ENCODE results near the gene EVL. TPM values are rescaled to one million over a fixed set of nuclear protein-coding genes. Genes with fewer than 3 reads are reported as not detected.
A peak's percentile ranks its signal among the peaks of the same experiment; 100 is the strongest.

The EVL gene
- total RNA-seq, 4 donors from 2014 or later, result 24.2 to 40.1 (median 29.8) TPM

DNA sequence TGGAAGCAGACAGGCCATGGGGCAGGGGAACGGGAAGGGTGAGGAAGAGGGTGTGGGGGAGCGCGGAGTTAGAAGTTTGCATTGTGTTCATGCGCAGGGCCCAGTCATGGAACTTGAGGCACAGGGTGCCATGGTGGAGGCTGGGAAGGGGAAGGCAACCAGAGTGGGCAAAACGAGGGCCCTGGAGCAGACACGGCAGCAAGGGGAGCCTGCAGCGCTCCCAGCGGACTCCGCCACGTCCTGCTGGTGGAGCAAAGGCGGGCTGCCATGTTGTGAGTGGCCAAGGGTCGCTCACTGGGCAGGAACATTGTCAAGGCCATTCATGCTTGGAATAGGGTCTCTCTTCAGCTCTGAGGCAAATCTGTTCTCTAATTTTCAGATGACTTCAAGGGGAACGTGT is 73.7 kb downstream of the EVL start:
- 91 to 92% methylated on average over 13 of the region's 13 CpGs for whole genome bisulfite sequencing, 2 donors
- H3K36me3 ChIP-seq, result no peaks in the 10 kb centered on the region

DNA sequence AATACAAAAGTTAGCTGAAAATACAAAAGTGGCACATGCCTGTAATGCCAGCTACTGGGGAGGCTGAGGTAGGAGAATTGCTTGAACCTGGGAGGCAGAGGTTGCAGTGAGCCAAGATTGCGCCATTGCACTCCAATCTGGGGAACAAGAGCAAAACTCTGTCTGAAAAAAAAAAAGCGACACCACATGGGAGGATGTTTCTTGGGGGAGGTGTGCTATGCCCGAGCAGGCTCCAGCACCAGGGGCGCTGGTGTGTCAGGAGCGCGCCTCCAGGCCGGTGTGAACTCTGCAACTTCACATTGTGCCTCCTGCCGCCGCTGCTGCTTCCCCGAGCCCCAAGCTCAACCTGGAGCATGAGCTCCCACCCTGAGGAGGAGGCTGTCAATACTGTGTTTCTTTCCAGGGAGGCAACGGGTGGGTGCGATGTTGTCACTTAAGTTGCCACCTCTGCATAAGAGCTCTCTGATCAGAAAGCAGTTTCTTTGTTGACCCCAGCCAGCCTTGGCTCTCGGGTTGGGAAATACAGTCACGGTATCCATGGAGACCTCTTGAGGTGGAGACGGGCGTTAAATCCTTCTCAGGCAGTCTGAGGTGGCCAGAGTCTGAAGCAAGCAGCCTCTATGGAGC is 75.3 kb downstream of the EVL start:
- H3K36me3 ChIP-seq, result no peaks in the 10 kb centered on the region
- DNase-seq, result peak; percentile 76 to 79
- intact Hi-C loops (cut with DNase I), result no loop called here
- no peaks in the 10 kb centered on the region for H3K9me3 ChIP-seq
- peak overlapping the region in 2 of 3 donors; percentile 20 to 30 for H3K27ac ChIP-seq
- WGBS, 2 donors, result 27 to 55% methylated on average over 11 to 15 of the region's 16 CpGs
- H3K4me3 ChIP-seq (replicated peaks in 1 of 3), result no peak overlapping the region
- H3K4me1 ChIP-seq, result peaks cover 21 to 33% of the 10 kb centered on the region in 2 donors
- no peak for TF ChIP-seq POLR2A (IDR thresholded peaks at IDR 0.05)
- TF ChIP-seq, protein P1, sequence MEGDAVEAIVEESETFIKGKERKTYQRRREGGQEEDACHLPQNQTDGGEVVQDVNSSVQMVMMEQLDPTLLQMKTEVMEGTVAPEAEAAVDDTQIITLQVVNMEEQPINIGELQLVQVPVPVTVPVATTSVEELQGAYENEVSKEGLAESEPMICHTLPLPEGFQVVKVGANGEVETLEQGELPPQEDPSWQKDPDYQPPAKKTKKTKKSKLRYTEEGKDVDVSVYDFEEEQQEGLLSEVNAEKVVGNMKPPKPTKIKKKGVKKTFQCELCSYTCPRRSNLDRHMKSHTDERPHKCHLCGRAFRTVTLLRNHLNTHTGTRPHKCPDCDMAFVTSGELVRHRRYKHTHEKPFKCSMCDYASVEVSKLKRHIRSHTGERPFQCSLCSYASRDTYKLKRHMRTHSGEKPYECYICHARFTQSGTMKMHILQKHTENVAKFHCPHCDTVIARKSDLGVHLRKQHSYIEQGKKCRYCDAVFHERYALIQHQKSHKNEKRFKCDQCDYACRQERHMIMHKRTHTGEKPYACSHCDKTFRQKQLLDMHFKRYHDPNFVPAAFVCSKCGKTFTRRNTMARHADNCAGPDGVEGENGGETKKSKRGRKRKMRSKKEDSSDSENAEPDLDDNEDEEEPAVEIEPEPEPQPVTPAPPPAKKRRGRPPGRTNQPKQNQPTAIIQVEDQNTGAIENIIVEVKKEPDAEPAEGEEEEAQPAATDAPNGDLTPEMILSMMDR (IDR thresholded peaks at IDR 0.05), result peak in 5 of 6 experiments; percentile 34 to 70 (median 58)
- H3K27me3 ChIP-seq, result no peaks in the 10 kb centered on the region

More for the DNA sequence above, 73.7 kb downstream of the EVL start:
- TF ChIP-seq, protein P1 (IDR thresholded peaks at IDR 0.05), result no peak
- TF ChIP-seq POLR2A (IDR thresholded peaks at IDR 0.05), result no peak
- no peaks in the 10 kb centered on the region for H3K27me3 ChIP-seq
- intact Hi-C loops (cut with DNase I), result no loop called here
- no peaks in the 10 kb centered on the region for H3K9me3 ChIP-seq
- peaks cover 21 to 33% of the 10 kb centered on the region in 2 donors for H3K4me1 ChIP-seq
- DNase-seq, result no peak
- no peak overlapping the region for H3K27ac ChIP-seq
- H3K4me3 ChIP-seq (replicated peaks in 1 of 3), result no peak overlapping the region

DNA sequence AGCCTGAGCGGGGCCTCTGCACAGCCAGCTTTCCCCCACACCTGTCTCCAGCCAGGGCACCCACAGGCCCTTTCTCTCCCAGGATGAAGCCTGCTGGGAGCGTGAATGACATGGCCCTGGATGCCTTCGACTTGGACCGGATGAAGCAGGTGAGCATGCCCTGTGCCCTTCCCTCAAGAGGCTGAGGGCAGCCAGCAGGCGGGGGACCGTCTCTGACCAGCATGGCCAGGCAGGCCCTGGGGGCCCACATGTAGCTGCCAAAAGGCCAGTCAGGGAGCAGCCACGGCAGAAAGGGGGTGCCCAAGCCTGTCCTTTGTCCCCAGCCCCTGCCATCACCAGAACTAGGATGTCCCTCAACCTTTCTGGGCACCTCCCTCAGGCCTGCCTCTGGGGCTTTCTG is 75.9 kb downstream of the EVL start:
- intact Hi-C loops (cut with DNase I), result no loop called here
- Histone ChIP-seq H3K9me3 (no peaks in the 10 kb centered on the region), H3K36me3 (no peaks in the 10 kb centered on the region), H3K27me3 (no peaks in the 10 kb centered on the region), H3K4me1 (peaks cover 21 to 33% of the 10 kb centered on the region in 2 donors), H3K27ac (peak overlapping the region; percentile 20 to 58 (median 30)), H3K4me3 (replicated peaks in 1 of 3) (no peak overlapping the region)
- WGBS, 2 donors, result 72% methylated on average over 5 of the region's 7 CpGs; no CpG with 5 or more reads in 1 of the 2 donors
- DNase-seq, result peak in 1 of 2 donors; percentile 35
- TF ChIP-seq, protein P1 (IDR thresholded peaks at IDR 0.05), result no peak
- TF ChIP-seq POLR2A (IDR thresholded peaks at IDR 0.05), result no peak

DNA sequence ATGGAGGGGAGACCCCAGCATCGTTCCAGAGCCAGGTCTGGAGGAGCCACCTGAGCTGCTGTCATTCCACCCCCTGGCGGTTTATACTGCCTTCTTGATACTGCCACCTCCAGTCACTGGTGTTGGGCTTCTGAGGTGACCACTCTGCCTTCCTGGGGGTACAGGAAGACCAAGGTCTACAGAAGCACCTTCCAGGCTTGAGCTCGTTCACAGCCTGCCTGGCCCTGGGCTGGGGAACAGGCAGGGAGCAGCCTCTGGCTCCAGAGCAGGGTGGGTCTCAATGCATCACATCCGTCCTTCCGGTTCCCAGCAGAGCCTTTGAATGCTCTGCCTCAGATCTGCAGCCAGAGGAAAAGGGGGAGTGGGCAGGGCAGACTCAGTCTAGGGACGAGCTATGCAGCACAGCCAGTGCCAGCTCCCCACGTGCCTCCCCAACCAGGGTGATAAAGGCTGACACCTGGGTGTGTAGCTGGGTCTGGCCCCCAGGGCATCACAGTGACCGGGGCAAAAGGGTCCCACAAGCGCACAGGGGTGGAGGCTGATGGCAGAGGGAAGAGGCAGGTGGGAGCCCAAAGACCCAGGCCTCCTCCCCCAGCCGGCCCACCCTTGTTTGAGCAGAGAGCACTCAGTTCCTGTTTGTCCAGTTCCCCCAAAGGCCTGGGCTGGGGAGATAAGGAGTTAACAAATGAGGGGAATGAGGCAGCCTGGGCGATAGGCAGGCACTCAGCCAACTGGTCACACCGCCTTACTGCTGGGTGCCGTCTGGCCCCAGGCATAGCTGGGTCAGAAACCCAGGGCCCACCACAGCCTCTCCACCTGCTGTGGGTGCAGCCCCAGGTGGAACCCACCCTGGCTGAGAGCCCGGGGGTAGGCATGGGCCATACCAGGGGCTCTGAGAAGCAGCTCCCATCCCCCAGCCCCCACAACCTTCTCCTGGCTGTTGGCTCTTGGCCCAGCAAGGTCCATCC is 77.1 kb downstream of the EVL start:
- Histone ChIP-seq H3K4me1 (peaks cover 21 to 33% of the 10 kb centered on the region in 2 donors), H3K36me3 (no peaks in the 10 kb centered on the region), H3K27ac (peak overlapping the region in 2 of 3 donors; percentile 11 to 58), H3K9me3 (no peaks in the 10 kb centered on the region), H3K27me3 (no peaks in the 10 kb centered on the region), H3K4me3 (replicated peaks in 1 of 3) (no peak overlapping the region)
- TF ChIP-seq, protein P1 (IDR thresholded peaks at IDR 0.05), result no peak
- TF ChIP-seq POLR2A (IDR thresholded peaks at IDR 0.05), result no peak
- WGBS, 2 donors, result 30 to 53% methylated on average over 8 to 11 of the region's 14 CpGs
- intact Hi-C loops (cut with DNase I), result no loop called here
- DNase-seq, result peak; percentile 77 to 78
